Activated CD4-positive, alpha-beta T cell treated with anti-CD3 and anti-CD28 coated beads for 48 hours (primary cell): ENCODE results near the gene PRR16.

Experiments used
- DNase-seq: peaks from one replicate; pipeline ENCODE4 v3.0.0-alpha.2; 2020

PRR16 gene

DNA sequence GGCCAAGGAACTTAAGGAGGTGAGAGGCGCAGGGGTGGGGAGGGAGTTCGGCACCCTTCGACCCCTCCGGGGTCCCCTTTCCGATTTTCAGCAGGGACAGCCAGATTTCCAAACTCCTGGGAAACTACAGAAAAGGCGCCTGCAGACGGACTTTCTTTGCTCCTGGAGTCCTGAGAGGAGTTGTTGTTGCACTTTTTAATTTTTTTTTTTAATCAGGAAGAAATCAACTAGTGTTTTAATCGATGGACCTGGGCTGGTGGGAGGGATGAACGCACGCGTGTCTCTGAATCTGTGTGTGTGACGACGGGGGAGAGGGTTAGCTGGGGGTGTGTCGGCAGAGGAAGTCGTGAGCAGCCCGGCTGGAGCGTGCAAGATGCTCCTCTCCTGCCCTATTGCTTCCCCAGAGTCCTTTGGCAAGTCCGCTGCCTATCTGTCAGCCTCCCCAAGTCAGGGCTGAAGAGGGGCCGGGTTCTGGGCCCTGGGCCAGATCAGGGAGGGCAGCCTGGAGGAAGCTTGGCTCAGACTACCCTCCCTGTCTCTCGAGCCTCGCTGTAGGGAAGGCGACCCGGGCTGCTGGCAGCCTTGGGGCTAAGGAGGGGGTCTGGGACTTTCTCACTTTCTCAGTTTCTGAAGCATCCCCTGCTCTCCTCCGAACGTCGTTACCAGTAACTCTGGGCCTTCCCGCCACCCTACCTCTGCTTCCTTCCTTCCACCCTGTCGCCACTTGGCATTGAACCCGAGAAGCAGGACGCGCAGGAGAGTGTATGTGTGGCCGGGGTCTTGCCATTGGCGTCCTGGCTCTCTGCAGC lies 731 bp downstream of the PRR16 start:
- peak; percentile 4 for DNase-seq

DNA sequence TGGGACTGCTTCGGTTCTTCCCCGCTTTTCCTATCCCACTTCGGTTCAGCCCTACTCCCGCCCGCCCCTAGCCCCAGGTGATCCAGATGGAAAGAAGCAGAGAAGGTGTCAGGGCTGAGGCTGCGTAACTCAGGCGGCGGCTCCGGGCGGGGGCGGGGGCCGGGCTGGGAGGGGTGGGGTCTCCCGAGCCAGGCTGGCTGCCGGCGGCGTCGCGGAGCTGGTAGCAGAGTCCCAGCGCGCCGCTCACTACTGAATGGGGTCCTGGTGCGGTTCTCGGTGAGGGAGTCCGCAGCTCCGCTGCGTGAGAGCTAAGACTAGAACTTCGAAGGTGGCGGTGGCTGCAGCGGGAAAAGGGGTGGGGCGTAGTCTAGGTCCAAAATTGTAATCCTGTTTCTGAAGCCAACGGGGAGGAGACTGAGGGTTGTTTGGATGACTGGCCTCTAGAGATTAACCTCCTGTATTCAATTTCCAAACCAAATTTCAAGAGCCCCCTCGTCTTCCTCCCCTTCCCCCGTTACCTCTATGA lies 1.4 kb downstream of the PRR16 start:
- DNase-seq, result no peak

DNA sequence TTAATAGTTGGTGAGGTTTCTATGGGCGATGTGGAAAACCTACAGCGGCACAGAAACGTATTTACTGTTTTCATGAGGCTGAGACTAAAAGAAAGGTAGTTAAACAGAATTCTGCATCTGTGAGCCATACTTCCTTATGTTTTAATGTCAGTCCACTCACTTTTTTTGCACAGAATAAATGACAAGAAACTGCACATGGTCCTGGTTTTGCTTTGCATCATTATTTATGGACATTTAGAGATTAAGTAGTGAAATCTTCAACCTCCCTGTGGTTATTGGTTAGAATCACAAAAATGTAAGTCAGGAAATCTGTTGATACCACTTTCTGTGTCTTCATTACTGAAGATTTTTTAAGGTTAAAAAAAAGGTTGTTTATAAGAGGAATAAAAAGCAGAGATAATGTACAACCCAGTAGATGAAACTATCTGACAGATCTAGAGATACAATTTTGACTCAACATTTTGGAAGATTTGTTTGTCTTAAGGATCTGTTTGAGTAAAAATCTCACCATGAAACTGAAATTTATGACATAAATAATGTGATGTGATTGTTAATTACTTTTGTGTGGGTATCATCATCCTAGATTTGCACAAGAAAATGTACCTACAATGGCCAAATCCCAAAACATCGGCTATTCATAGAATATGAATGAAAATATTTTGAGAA lies 2.4 kb downstream of the PRR16 start:
- no peak for DNase-seq

DNA sequence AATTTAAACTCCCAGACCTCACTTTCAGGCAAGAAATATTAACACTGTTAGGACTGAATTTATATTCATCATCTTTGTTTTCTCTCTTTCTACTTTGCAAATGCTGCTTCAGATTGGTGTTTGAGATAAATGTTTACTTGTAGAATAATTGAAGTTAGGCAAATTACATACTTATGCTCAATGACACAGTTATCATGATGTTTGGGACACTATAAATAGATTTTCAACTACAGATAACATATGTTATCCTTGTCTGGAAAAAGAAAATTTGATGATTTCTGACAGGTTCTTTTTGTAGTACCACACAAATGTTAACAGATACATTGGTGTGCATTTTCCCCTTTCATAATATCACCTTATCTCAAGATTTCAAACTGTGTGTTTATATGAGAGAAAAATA lies 7.9 kb downstream of the PRR16 start:
- DNase-seq, result no peak

DNA sequence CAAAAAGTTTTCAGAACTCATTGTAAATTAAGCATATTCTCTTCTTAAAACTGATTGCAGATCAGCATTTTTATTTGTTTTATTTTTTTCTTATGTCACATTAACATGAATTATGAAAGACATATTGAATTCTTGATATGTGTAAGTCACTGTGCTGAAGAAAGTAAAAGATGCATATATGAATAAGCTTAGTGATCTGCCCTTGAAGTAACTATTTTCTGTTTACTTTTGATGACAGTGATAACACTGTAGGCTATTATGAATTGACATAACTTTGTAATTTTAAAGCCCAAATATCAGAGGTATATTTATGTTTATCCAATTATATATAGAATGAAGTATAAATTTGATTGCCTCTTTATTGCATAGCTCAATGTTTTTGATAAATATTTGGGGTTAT lies 8.8 kb downstream of the PRR16 start:
- no peak for DNase-seq

DNA sequence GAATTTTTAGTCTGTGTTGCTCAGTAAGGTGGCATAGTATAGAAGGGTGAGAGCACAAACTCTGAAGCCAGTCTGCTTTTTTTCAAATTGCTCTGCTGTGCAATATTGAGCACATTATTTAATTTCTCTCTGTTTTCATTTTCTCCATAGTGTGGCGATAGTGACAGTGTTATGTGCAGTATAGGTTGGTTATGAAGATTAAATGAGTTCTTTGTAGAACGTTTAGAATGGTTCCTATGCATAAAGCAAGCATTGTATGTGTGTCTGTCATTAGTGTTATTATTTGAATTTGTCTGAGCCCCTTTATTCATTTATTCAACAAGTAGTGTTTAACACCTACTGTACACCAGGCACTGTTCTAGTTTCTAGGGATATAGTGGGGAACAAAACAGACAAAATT lies 9.2 kb downstream of the PRR16 start:
- no peak for DNase-seq

DNA sequence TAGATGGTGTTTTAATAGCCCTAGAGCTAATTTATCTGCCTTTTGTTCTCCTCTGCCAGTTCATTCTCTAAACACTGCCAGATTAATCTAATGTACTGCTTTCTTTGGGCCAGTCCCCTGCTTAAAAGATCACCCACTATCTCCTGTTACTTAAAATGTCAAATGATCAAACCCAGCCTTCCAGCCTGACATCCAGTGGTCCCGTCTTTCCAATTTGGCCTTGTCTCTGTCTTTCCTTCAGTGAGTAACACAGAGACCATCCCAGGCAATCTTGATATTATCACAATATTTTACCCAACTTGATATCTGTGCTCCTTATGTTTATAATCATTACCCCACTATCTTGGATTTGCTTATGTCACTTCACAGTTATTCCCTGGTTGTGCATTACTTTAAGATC lies 12.0 kb downstream of the PRR16 start:
- no peak for DNase-seq

DNA sequence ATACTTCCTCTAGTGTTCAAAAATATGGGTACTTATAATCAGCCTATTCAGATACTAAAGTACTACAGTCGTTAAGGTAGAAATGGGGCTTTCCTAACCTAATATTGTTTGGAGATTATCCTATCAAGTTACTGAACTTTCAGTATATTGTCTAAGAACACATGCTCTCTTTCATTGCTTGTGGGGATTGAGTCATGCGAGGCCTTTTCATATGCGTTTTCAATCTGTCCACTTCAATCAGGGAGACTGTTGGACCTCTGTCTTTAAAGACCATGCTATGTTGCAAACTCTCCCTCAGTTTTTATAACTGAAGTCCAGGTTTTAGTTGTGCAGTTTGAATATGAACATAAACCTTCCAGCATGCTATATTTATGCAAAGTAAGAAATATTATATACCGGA lies 15.0 kb downstream of the PRR16 start:
- DNase-seq, result no peak

DNA sequence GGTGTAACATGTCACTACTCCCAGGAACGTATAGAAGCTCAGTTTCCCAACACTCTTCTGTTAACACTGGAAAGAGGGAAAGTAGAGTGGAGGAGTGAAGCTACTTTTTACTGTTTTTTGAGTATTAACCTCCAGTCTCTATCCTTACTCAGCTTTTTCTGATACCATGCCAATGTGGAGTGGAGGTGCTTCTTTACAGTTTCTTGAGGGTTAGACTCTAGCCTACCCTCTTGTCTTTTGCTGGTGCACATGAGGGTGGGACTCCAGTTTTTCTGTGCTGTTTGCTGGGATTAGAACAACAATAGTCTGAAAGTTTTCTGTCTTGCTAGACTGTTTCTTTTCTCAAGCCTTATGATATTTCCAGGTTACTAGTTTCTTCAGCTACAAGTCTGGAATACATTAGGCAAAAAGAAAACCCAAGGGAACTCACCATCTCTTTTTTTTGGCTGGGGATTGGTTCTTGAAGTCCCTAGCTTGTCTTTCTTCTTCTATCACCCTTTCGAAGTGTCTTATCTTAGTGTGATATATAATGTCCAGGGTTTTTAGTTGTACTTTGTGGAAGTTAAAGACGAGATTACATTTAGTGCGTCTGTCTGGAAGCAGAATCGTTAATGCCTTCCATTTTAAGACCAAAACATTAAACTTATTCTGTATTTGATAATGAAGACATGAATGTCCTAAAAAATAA lies 35.9 kb downstream of the PRR16 start:
- no peak for DNase-seq

DNA sequence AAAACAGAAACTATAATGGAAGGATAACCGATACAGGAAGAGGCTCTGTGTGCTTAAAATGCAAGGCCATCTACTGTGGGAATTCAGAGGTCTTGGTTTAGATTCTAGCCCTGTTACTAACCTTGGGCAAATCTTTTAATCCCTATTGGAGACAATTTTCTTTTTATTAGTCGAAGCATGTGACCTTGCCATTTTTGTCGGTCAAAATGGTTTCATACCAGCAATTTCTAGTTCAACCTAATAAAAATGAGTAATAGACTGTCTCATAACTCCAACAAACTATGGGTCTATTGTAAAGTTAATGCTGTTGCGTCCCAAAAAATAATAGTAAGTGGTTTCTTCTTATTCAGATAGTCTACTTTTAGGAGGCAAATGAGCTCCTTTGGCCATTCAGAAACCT lies 38.4 kb downstream of the PRR16 start:
- DNase-seq, result no peak

DNA sequence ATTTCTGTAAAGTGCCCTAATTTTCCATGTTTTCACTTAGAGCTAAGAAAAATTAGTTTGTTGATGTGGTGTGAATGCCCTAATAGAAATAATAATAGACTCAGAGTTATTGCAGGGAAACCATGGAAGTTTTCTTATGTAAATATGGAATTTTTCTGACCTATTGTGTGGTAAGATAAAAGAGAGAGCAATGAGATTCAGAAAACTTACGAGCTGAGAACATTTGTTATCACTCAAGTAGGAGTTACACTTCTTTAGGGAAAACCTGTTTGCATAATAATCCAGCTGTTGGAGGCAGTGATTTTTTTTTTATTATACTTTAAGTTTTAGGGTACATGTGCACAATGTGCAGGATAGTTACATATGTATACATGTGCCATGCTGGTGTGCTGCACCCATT lies 39.2 kb downstream of the PRR16 start:
- DNase-seq, result no peak

DNA sequence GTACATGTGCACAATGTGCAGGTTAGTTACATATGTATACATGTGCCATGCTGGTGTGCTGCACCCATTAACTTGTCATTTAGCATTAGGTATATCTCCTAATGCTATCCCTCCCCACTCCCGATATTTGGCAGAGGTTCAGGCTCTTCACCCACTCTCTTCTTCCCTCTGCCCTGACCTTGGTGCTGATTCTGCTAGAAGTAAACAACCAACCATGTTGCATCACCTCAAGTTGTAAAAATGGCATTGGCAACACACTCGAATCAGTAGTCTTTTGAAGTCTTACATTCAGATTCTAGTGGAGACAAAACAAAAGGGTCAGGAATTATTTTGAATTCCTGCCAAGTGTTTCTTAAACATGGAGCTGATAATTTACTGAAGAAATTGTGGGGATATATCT lies 40.0 kb downstream of the PRR16 start:
- DNase-seq, result no peak

DNA sequence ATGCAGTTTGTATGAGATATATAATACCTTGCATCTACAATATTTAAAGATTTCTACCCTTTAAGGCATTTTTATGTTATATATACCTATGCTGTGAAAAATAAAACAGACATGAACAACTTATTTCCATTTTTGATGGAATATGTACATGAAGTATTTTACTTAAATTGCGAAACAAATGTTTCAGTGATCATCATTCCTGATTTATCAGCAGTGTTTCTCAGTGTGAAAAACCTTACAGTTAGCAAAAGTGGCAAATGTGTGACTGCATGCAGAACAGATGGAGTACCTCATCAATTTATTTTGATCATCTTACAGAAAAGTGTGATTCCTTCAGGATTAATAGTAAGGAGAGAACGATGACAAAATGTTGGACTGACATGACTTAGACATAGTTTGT lies 43.1 kb downstream of the PRR16 start:
- no peak for DNase-seq

DNA sequence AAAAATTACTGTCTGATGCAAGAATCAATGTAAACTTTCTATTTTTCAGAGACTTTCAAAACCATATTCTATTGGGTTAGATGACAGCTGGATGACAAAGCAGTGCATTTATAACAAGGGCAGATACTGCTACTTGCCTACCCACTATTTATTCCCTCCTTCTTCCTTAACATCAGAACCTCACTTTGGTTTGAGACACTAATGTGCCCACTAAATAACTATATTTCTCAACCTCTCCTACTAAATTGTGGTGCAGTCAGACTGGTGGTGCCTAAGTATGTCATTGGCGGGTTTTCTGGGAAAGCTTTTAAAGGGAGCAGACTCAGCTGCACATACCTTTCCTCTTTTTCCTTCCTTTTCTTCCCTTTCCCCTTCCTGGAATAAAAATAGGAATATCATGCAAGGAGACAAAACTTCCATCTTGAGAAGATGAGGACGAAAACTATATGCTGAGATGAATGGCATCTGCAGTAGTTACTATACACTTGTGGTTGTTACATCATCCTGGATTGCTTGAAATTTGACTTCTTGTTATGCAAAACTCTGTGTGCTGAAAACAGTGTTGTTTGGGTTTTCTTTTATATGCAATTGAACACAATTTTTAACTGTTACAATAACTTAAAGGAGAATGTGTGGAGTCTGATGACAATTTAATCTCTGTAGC lies 43.8 kb downstream of the PRR16 start:
- no peak for DNase-seq

DNA sequence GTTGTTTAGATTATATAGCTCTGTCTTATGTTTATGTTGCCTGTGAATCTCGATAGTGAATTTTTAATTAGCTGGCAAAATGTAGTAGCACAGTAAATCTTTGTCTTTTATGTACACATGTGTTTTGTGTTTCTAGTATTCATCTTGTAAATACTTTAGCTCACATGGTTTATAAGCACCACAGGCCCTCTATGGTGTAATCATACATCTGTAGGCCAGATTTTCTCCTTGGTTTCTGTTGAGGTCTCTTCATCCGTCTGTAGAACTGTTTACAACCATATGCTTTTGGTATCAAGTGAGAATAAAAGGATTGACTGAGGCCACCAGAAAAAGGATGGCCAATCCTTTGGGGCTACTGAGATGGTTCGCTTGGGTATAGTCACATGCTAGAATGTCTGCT lies 45.0 kb downstream of the PRR16 start:
- DNase-seq, result no peak

DNA sequence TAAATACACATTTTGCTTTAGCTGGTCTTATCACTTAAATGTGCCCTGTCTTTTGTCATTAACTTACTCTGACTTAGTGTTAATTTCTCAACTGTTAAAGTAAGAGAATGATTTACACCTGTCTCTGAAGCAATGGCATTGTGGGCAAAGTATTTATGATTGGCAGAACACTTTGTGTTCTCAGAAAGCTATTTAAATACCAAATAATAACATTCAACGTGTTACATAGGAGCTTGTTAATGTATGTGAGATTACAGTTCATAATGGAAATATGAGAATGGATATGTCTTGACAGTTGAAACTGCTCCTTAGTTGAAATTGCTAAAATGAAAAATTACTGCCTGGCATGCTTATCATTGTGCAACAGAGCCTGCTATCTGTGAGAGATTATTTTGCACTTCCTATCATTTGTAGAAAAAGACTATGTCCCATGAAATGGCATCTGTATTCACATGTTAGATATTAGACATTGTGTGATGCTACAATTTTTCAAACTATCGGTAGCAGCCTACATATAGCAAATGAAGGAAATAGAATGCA lies 46.1 kb downstream of the PRR16 start:
- DNase-seq, result no peak

DNA sequence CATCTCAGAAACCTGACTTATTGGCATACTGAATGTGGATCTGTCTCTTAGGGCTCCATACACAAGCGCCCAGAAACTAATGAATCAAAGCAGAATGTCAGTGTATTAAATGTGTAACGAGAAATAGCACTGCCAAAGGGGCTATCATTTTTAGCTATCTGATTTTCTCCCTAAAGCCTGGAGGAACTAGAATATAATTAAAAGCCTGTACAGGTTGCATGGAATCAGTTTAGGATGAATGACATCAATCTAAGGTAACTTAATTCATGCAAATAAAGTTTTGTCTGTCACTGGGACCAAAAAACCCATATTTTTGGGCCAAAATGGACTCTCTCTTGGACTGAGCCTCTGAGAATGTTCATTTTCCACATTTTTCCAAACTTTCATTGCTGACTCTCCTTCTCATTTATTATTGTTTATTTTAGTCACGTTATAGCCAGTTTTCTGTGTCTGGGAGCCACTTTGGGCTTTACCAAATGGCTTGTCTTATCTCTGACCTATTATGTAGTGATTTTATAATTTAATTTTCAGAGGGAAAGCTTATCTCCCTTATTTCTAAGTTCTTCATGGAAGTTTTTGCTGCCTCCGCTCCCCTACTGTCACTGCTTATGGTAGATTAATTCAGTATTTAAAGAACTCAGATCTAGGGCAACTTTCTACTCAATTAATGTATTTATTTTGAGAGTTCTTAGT lies 47.0 kb downstream of the PRR16 start:
- DNase-seq, result no peak

DNA sequence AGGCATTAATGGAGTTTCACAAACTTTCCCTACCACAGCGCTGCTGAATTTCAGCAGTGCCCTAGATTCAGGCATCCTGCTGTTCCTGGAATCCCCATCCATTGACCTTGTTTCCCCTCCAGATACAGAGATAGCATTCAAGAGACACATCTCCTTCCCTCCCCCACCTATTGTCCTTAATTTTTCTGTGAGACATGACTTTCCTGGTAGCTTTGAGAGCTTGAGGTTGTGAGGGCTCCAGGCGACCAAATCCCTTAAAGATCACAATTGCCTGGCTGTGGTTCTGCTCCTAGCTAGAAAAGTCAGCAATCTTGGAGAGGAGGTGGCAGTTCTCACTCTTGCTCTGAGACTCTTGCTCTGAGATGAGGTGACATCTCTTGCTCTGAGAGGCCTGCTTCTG lies 48.0 kb downstream of the PRR16 start:
- no peak for DNase-seq

DNA sequence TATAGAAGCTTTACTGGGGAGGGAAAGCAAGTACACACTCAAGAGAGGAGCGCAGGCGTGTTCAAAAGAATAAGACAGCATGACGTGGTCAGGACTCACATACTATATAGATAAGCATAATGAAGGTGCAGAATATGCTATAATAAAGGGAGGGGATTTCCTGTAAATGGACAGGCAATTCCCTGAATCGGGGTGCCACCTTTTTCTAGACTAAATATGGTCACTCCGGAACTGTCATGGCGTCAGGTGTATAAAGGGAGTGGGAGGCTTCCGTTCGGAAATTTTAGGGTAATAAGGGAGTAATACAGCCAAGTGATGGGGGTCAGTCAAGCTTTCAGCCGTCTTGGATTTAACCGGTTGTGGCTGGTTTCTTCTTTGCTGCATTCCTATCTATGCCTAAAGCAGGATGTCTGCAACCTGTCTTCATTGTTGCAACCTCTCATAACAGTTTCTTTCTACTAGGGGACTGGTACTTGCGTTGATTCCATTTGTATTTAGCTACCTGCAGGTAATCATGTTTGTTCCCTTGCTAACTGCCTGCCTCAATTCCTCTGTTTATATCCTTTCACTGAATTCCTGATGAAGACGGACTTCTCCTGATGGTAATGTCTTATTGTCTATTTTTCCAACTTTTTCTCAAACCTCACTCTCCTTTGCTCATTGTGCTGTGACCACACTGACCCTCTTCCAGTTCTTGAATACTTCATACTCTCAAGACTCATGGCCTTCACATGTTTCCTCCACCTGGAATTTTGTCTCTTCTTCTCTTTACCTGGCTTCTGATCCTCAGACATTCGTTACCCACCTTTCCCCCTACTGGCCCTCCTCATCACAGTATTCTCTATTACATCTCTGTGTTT lies 48.9 kb downstream of the PRR16 start:
- no peak for DNase-seq

DNA sequence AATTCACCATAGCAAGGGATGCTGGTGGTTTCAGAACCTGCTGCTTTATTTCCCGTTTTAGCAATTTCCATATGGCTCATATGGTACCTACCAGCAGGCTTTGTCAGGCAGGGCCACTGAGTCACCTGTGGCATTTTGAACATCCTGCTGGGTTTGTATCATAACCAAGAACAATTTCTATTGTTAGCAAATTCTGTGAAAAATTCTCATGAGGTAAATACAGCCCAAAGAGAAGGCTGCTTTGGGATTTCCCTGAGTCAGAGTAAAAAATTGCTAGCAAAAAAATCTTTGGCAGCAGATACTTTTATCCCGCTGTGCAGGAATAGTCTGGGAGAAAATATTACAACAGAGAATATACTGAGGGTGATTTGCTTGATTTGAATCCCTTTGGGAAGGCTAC lies 52.7 kb downstream of the PRR16 start:
- no peak for DNase-seq

DNA sequence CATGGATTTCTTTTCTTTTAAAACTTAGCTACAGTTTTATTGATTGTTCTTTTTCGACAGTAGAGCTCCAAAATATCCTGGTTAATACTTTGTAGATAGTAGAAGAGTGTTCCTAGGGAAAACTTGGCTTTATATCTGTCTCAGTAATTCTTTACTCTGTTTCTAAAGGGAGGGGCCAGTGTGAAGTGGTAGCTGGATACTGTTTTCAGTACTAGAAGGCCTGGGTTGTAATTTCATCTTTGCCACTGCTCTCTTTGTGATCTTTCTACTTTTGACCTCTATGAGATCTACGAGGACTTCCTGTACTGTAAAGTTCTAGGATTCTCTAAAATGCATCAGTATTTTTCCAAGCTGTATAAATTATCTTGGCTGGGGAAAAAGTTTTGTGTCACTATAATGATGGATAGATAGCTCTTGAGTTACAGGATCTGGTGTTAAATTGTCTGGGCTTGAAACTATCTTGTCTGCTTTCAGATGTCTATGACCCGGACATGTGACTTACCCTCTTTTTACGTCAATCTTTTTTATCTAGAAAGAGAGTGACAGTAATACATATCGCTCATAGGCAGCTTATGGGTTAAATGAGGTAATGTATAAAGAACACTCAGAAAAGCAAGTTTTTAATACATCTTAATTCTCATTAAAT lies 53.6 kb downstream of the PRR16 start:
- no peak for DNase-seq
